GM12878 (cell line): ENCODE data around the gene NUDT22. TPM values are rescaled to one million over a fixed set of nuclear protein-coding genes. Genes with fewer than 3 reads are reported as not detected.
A peak's percentile ranks its signal among the peaks of the same experiment; 100 is the strongest.

Experiments used
- ESRRA ChIP-seq: IDR thresholded peaks from 2 replicates; pipeline ENCODE4 v1.6.1; 2012; ENCODE audit warnings: mild to moderate bottlenecking, low read length, improper control_type of control experiment
- FOXK2 ChIP-seq: fragments of 450-650 bp; IDR thresholded peaks from 2 replicates; pipeline ENCODE4 v1.6.1; 2017; ENCODE audit warnings: mild to moderate bottlenecking, moderate library complexity
- GATAD2B ChIP-seq: fragments of 450-650 bp; conservative IDR thresholded peaks from 2 replicates; pipeline ENCODE4 v1.6.1; 2017; ENCODE audit warnings: low read depth, mild to moderate bottlenecking, moderate library complexity
- MTA3 ChIP-seq: IDR thresholded peaks from 2 replicates; pipeline ENCODE4 v1.6.1; 2012; ENCODE audit warnings: low read length, inconsistent platforms, borderline replicate concordance
- MXI1 ChIP-seq: fragments of 150-350 bp; IDR thresholded peaks from 2 replicates; pipeline ENCODE4 v1.6.1; 2011; ENCODE audit warnings: low read depth, mild to moderate bottlenecking, inconsistent platforms, low read length, improper control_type of control experiment
- MYB ChIP-seq: fragments of 150-350 bp; IDR thresholded peaks from 2 replicates; pipeline ENCODE4 v1.6.1; 2014; ENCODE audit warnings: mild to moderate bottlenecking, low read depth, low read length, borderline replicate concordance
- NR2C2 ChIP-seq: IDR thresholded peaks from 2 replicates; pipeline ENCODE4 v1.6.1; 2011; ENCODE audit warnings: borderline replicate concordance, low read depth; ENCODE audit not compliant: control insufficient read depth, insufficient read length
- PAX5 ChIP-seq: IDR thresholded peaks from 2 replicates; pipeline ENCODE4 v1.6.1; 2011; ENCODE audit warnings: low read depth, low read length, borderline replicate concordance
- POLR2AphosphoS2 ChIP-seq: IDR thresholded peaks from 2 replicates; pipeline ENCODE4 v1.6.1; 2011; ENCODE audit warnings: low read depth, mild to moderate bottlenecking, low read length, improper control_type of control experiment, moderate library complexity
- RAD51 ChIP-seq: fragments of 450-650 bp; IDR thresholded peaks from 2 replicates; pipeline ENCODE4 v1.6.1; 2016; ENCODE audit warnings: moderate library complexity, mild to moderate bottlenecking, inconsistent platforms
- RCOR1 ChIP-seq: conservative IDR thresholded peaks from 2 replicates; pipeline ENCODE4 v1.6.1; 2012; ENCODE audit warnings: low read depth, low read length, improper control_type of control experiment
- SIX5 ChIP-seq: IDR thresholded peaks from 2 replicates; pipeline ENCODE4 v1.6.1; 2011; ENCODE audit warnings: mild to moderate bottlenecking, low read depth, low read length, moderate library complexity; ENCODE audit not compliant: severe bottlenecking
- SMARCA5 ChIP-seq: fragments of 450-650 bp; IDR thresholded peaks from 2 replicates; pipeline ENCODE4 v1.6.1; 2017; ENCODE audit warnings: mild to moderate bottlenecking
- SRF ChIP-seq, 2 experiments: IDR thresholded peaks; 2 replicates each; pipeline ENCODE4 v1.6.1; 2011; ENCODE audit warnings: low read depth in 2 of 2, low read length in 2 of 2, mild to moderate bottlenecking in 1 of 2, moderate library complexity in 1 of 2
- SUPT20H ChIP-seq: IDR thresholded peaks from 2 replicates; pipeline ENCODE4 v1.6.1; 2011; ENCODE audit warnings: low read depth, mild to moderate bottlenecking, low read length, moderate library complexity, borderline replicate concordance; ENCODE audit not compliant: control insufficient read depth
- YY1 ChIP-seq: IDR thresholded peaks from 2 replicates; pipeline ENCODE4 v1.6.1; 2011; ENCODE audit warnings: low read depth, mild to moderate bottlenecking, low read length
- ZBED1 ChIP-seq: IDR thresholded peaks from 2 replicates; pipeline ENCODE4 v1.6.1; 2016; ENCODE audit warnings: borderline replicate concordance
- ZNF274 ChIP-seq: IDR thresholded peaks from one replicate; pipeline ENCODE4 v1.8.0; 2011; ENCODE audit not compliant: insufficient read length, insufficient read depth
- polyA plus RNA-seq, 11 experiments: library from polyadenylated mRNA; depleted of rRNA in 4 of 11; unstranded in 6 of 11; stranded (reverse) in 5 of 11; fragments of >200 nt; fragmentation: Nextera tagmentation in 4 of 11; fragmentation: Illumina TruSeq in 1 of 11; extraction: Ambion mirVana in 4 of 11; extraction: Trizol in 1 of 11; gene quantifications; 1 replicate in 1 of 11; 2 replicates in 10 of 11; pipeline versions ENCODE4 v1.2.1 to v1.2.3, GENCODE V29; 2011 to 2016; ENCODE audit warnings: inconsistent platforms in 2 of 11, missing spikeins in 2 of 11, low read depth in 1 of 11
- total RNA-seq, 4 experiments: library from RNA; depleted of rRNA in 3 of 4; stranded (reverse); fragments of >200 nt in 3 of 4; fragmentation: Illumina TruSeq in 1 of 4; extraction: Trizol in 1 of 4; gene quantifications; 2 replicates each; pipeline versions ENCODE4 v1.2.1 to v1.2.3, GENCODE V29; 2013 to 2021
- TF ChIP-seq, protein P1 (sequence below): fragments of 450-650 bp; IDR thresholded peaks from 2 replicates; pipeline ENCODE4 v1.6.1; 2014; ENCODE audit warnings: mild to moderate bottlenecking
- TF ChIP-seq, protein P2 (sequence below): IDR thresholded peaks from 2 replicates; pipeline ENCODE4 v1.6.1; 2011; ENCODE audit warnings: low read depth, low read length, improper control_type of control experiment, borderline replicate concordance
- TF ChIP-seq, protein P3 (sequence below): fragments of 450-650 bp; IDR thresholded peaks from 2 replicates; pipeline ENCODE4 v1.6.1; 2018; ENCODE audit warnings: borderline replicate concordance, mild to moderate bottlenecking; ENCODE audit not compliant: partially characterized antibody
- TF ChIP-seq, protein P4 (sequence below): IDR thresholded peaks from 2 replicates; pipeline ENCODE4 v1.6.1; 2012; ENCODE audit warnings: low read depth, low read length, improper control_type of control experiment
- TF ChIP-seq, protein P5 (sequence below): fragments of 450-650 bp; IDR thresholded peaks from 2 replicates; pipeline ENCODE4 v1.6.1; 2016; ENCODE audit warnings: mild to moderate bottlenecking, moderate library complexity, borderline replicate concordance

NUDT22 gene
- total and polyA plus RNA-seq, 10 of the 15 experiments (the other 5 are each of a cell fraction or from before 2014, with no cell fraction given), result 6.7 to 115 (median 64.7) TPM

DNA sequence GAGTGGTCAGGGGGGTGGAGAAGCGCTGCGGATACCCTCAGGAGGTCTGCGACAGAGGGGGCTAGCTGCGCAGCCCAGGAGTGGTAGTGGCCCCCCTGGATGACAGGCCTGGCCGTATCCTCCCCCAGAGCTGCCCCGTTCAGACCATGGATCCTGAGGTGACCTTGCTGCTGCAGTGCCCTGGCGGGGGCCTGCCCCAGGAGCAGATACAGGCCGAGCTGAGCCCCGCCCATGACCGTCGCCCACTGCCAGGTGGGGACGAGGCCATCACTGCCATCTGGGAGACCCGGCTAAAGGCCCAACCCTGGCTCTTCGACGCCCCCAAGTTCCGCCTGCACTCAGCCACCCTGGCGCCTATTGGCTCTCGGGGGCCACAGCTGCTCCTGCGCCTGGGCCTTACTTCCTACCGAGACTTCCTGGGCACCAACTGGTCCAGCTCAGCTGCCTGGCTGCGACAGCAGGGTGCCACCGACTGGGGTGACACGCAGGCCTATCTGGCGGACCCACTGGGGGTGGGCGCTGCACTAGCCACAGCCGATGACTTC lies 505 bp downstream of the NUDT22 start (continued):
- TF ChIP-seq PAX5 (no peak), SRF (IDR thresholded peaks at IDR 0.05; ENCODE audit: low read depth in 2 of 2, low read length in 2 of 2) (no peak), YY1 (peak; percentile 45; the same call in 1 of the 2 replicates), GATAD2B (peak; percentile 38; the same call in 1 of the 2 replicates), SIX5 (no peak), RCOR1 (no peak), MYB (no peak), ZBED1 (no peak), POLR2AphosphoS2 (no peak), RAD51 (no peak), SUPT20H (no peak), SMARCA5 (no peak; the same call in none of the 2 replicates), FOXK2 (no peak), ZNF274 (no peak), MXI1 (peak; percentile 57), NR2C2 (no peak), MTA3 (no peak), ESRRA (no peak)
- TF ChIP-seq, protein P1, sequence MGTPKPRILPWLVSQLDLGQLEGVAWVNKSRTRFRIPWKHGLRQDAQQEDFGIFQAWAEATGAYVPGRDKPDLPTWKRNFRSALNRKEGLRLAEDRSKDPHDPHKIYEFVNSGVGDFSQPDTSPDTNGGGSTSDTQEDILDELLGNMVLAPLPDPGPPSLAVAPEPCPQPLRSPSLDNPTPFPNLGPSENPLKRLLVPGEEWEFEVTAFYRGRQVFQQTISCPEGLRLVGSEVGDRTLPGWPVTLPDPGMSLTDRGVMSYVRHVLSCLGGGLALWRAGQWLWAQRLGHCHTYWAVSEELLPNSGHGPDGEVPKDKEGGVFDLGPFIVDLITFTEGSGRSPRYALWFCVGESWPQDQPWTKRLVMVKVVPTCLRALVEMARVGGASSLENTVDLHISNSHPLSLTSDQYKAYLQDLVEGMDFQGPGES, result no peak
- TF ChIP-seq, protein P2, sequence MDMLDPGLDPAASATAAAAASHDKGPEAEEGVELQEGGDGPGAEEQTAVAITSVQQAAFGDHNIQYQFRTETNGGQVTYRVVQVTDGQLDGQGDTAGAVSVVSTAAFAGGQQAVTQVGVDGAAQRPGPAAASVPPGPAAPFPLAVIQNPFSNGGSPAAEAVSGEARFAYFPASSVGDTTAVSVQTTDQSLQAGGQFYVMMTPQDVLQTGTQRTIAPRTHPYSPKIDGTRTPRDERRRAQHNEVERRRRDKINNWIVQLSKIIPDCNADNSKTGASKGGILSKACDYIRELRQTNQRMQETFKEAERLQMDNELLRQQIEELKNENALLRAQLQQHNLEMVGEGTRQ, result no peak
- TF ChIP-seq, protein P3, sequence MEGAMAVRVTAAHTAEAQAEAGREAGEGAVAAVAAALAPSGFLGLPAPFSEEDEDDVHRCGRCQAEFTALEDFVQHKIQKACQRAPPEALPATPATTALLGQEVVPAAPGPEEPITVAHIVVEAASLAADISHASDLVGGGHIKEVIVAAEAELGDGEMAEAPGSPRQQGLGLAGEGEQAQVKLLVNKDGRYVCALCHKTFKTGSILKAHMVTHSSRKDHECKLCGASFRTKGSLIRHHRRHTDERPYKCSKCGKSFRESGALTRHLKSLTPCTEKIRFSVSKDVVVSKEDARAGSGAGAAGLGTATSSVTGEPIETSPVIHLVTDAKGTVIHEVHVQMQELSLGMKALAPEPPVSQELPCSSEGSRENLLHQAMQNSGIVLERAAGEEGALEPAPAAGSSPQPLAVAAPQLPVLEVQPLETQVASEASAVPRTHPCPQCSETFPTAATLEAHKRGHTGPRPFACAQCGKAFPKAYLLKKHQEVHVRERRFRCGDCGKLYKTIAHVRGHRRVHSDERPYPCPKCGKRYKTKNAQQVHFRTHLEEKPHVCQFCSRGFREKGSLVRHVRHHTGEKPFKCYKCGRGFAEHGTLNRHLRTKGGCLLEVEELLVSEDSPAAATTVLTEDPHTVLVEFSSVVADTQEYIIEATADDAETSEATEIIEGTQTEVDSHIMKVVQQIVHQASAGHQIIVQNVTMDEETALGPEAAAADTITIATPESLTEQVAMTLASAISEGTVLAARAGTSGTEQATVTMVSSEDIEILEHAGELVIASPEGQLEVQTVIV, result no peak
- TF ChIP-seq, protein P4, sequence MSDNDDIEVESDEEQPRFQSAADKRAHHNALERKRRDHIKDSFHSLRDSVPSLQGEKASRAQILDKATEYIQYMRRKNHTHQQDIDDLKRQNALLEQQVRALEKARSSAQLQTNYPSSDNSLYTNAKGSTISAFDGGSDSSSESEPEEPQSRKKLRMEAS, result peak; percentile 29; the same call in 1 of the 2 replicates
- TF ChIP-seq, protein P5, sequence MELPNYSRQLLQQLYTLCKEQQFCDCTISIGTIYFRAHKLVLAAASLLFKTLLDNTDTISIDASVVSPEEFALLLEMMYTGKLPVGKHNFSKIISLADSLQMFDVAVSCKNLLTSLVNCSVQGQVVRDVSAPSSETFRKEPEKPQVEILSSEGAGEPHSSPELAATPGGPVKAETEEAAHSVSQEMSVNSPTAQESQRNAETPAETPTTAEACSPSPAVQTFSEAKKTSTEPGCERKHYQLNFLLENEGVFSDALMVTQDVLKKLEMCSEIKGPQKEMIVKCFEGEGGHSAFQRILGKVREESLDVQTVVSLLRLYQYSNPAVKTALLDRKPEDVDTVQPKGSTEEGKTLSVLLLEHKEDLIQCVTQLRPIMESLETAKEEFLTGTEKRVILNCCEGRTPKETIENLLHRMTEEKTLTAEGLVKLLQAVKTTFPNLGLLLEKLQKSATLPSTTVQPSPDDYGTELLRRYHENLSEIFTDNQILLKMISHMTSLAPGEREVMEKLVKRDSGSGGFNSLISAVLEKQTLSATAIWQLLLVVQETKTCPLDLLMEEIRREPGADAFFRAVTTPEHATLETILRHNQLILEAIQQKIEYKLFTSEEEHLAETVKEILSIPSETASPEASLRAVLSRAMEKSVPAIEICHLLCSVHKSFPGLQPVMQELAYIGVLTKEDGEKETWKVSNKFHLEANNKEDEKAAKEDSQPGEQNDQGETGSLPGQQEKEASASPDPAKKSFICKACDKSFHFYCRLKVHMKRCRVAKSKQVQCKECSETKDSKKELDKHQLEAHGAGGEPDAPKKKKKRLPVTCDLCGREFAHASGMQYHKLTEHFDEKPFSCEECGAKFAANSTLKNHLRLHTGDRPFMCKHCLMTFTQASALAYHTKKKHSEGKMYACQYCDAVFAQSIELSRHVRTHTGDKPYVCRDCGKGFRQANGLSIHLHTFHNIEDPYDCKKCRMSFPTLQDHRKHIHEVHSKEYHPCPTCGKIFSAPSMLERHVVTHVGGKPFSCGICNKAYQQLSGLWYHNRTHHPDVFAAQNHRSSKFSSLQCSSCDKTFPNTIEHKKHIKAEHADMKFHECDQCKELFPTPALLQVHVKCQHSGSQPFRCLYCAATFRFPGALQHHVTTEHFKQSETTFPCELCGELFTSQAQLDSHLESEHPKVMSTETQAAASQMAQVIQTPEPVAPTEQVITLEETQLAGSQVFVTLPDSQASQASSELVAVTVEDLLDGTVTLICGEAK, result peak; percentile 20; the same call in 1 of the 2 replicates
